Adrenal gland (tissue), 5 donors: ENCODE results near the gene SEMA3A.

Experiments
- CTCF ChIP-seq, 6 experiments: fragments of 450-650 bp in 4 of 6; fragments of 200-600 bp in 2 of 6; sonication (generic) in 1 of 6; IDR thresholded peaks; 1 replicate in 5 of 6; 2 replicates in 1 of 6; pipeline versions ENCODE4 v1.5.1 to v1.8.0; 2016 to 2021; ENCODE audit warnings: antibody characterized with exemption in 6 of 6, mild to moderate bottlenecking in 2 of 6, moderate library complexity in 1 of 6
- POLR2A ChIP-seq, 2 donors: fragments of 450-650 bp; IDR thresholded peaks; one replicate each; pipeline ENCODE4 v1.6.1; 2017; ENCODE audit warnings: antibody characterized with exemption in 2 of 2, mild to moderate bottlenecking in 2 of 2, moderate library complexity in 1 of 2
- donor health status: DM: no; HTN: no; CAD: no.

- TF ChIP-seq POLR2A (IDR thresholded peaks at IDR 0.05) (no peak), CTCF (IDR thresholded peaks at IDR 0.05) (no peak)
Observed at GRCh38 chr7:84123965-84124547, 70.5 kb downstream of the SEMA3A start.
